Kidney epithelial cell (primary cell): Measurements from ENCODE around the gene LDB2. TPM values are rescaled to one million over a fixed set of nuclear protein-coding genes. Genes with fewer than 3 reads are reported as not detected.
A peak's percentile ranks its signal among the peaks of the same experiment; 100 is the strongest.

Source experiments
- DNase-seq: peaks from one replicate; pipeline ENCODE4 v3.0.0-alpha.2; 2010; ENCODE audit warnings: low read depth
- H3K27me3 ChIP-seq: 2 replicates; pipeline ENCODE4 v1.6.0; 2011; ENCODE audit warnings: low read length; ENCODE audit not compliant: control insufficient read depth, insufficient read depth
- H3K36me3 ChIP-seq: 2 replicates; pipeline ENCODE4 v1.5.1; 2011; ENCODE audit warnings: low read length; ENCODE audit not compliant: control insufficient read depth, insufficient read depth
- H3K4me3 ChIP-seq: 2 replicates; pipeline ENCODE4 v1.5.1; 2011; ENCODE audit warnings: low read depth, mild to moderate bottlenecking, control low read depth, low read length
- CTCF ChIP-seq: IDR thresholded peaks from 2 replicates; pipeline ENCODE4 v1.5.1; 2011; ENCODE audit warnings: mild to moderate bottlenecking, moderate library complexity, low read length, control low read depth, inconsistent platforms; ENCODE audit not compliant: insufficient read depth, poor library complexity, severe bottlenecking
- total RNA-seq: library from RNA; depleted of rRNA; stranded (reverse); fragments of >200 nt; gene quantifications from 2 replicates; pipeline ENCODE4 v1.2.3, GENCODE V29; 2015

The LDB2 gene
- total RNA-seq, 1 donor from 2014 or later: 0.46 TPM

GRCh38 chr4:16581117-16581516 is 317.3 kb downstream of the LDB2 start:
- no peak for TF ChIP-seq CTCF
- Histone ChIP-seq H3K4me3 (no peak overlapping the region), H3K27me3 (no peaks in the 10 kb centered on the region), H3K36me3 (no peaks in the 10 kb centered on the region)
- no peak for DNase-seq

- no peak for TF ChIP-seq CTCF
- DNase-seq: no peak
- H3K36me3 ChIP-seq: no peaks in the 10 kb centered on the region
- H3K4me3 ChIP-seq: no peak overlapping the region
- no peaks in the 10 kb centered on the region for H3K27me3 ChIP-seq
Measured at GRCh38 chr4:16580514-16580913, 317.9 kb downstream of the LDB2 start.

GRCh38 chr4:16579866-16580265 is 318.6 kb downstream of the LDB2 start:
- H3K4me3 ChIP-seq: no peak overlapping the region
- TF ChIP-seq CTCF: no peak

GRCh38 chr4:16577177-16577576 is 321.3 kb downstream of the LDB2 start:
- no peak for TF ChIP-seq CTCF
- DNase-seq: no peak
- Histone ChIP-seq H3K36me3 (no peaks in the 10 kb centered on the region), H3K4me3 (no peak overlapping the region), H3K27me3 (no peaks in the 10 kb centered on the region)

More at GRCh38 chr4:16579866-16580265, 318.6 kb downstream of the LDB2 start:
- Histone ChIP-seq H3K36me3 (no peaks in the 10 kb centered on the region), H3K27me3 (no peaks in the 10 kb centered on the region)
- DNase-seq: peak; percentile 23

- Histone ChIP-seq H3K36me3 (no peaks in the 10 kb centered on the region), H3K4me3 (no peak overlapping the region), H3K27me3 (no peaks in the 10 kb centered on the region)
- TF ChIP-seq CTCF: no peak
- DNase-seq: no peak
Measured at GRCh38 chr4:16574981-16575380, 323.5 kb downstream of the LDB2 start.

GRCh38 chr4:16573739-16574138 is 324.7 kb downstream of the LDB2 start:
- Histone ChIP-seq H3K36me3 (no peaks in the 10 kb centered on the region), H3K4me3 (no peak overlapping the region), H3K27me3 (no peaks in the 10 kb centered on the region)
- no peak for TF ChIP-seq CTCF
- no peak for DNase-seq
